ENCODE measurements around the gene EPB41L4A. TPM values are rescaled to one million over a fixed set of nuclear protein-coding genes. Genes with fewer than 3 reads are reported as not detected.
"Not testable (repeated sequence)": the region's sequence is repeated elsewhere in the genome, so short reads cannot be mapped to it uniquely, and the experiment has no call there.

The EPB41L4A gene
- total and polyA plus RNA-seq, 9 donors = 2.7 to 12.3 (median 7.9) TPM

DNA sequence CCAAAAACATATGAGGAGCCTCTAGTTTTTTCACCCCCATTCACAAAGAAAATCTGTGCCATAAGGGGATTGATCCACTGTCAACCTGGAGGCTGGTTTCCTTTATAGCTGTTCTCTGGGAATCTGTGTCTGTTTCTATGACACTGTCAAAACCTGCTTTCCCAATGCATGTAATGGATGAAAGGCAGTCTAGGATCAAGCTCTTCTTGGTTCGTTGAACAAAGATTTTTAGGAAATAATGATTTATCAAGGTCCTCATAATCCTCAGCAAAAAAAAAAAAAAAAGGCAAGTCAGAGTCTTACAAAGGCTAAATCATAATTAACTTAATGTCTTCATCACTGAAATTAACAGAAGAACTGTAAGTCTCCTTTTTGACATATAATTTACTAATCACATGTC lies 16.0 kb downstream of the EPB41L4A start:
- WGBS, 3 donors = 77 to 91% (median 89%) methylated on average over 1 of the region's 1 CpG
- H3K27ac ChIP-seq = no peak overlapping the region
- no peak overlapping the region for H3K4me3 ChIP-seq
- DNase-seq = no peak
- no peaks in the 10 kb centered on the region for H3K36me3 ChIP-seq
- no peaks in the 10 kb centered on the region for H3K9me3 ChIP-seq
- intact Hi-C loops (cut with DNase I) = no loop called here
- TF ChIP-seq CTCF (IDR thresholded peaks at IDR 0.05) (no peak), POLR2A (IDR thresholded peaks at IDR 0.05) (no peak), EP300 (IDR thresholded peaks at IDR 0.05) (no peak)
- H3K4me1 ChIP-seq (ENCODE audit: insufficient read depth) = no peaks in the 10 kb centered on the region
- no peaks in the 10 kb centered on the region for H3K27me3 ChIP-seq

GRCh38 chr5:112401924-112402323 lies 17.2 kb downstream of the EPB41L4A start:
- no peak for DNase-seq
- Histone ChIP-seq H3K4me1 (ENCODE audit: insufficient read depth) (no peaks in the 10 kb centered on the region), H3K36me3 (no peaks in the 10 kb centered on the region), H3K27me3 (no peaks in the 10 kb centered on the region), H3K27ac (no peak overlapping the region), H3K4me3 (no peak overlapping the region), H3K9me3 (no peaks in the 10 kb centered on the region)
- TF ChIP-seq EP300 (IDR thresholded peaks at IDR 0.05) = no peak
- 88 to 95% (median 90%) methylated on average over 5 of the region's 5 CpGs for WGBS, 3 donors
- intact Hi-C loops (cut with DNase I) = no loop called here

DNA sequence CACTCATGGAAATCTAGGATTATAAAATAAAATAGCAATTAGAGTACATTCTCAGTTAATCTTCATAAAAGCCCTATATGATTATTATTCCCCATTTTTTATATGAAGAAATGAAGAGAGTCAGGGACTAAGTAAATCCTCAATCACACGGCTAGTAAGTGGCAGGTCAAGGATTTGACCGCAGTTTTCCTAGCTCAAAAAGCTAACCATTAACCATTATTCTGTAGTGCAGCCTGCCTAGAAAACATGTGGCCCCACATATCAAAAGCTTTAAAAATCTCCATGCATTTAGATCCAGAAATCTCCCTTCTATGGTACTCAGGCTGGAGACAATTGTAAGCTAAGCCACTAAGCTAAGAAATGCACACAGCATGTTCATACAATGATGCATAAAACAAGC lies 21.4 kb downstream of the EPB41L4A start:
- no peaks in the 10 kb centered on the region for H3K36me3 ChIP-seq
- H3K9me3 ChIP-seq = no peaks in the 10 kb centered on the region
- H3K27me3 ChIP-seq = no peaks in the 10 kb centered on the region
- intact Hi-C loops (cut with DNase I) = no loop called here
- TF ChIP-seq EP300 (IDR thresholded peaks at IDR 0.05) = no peak
- no peak for TF ChIP-seq CTCF (IDR thresholded peaks at IDR 0.05)
- TF ChIP-seq POLR2A (IDR thresholded peaks at IDR 0.05) = no peak
- no peak overlapping the region for H3K27ac ChIP-seq
- no peak overlapping the region for H3K4me3 ChIP-seq
- WGBS, 3 donors = 88 to 92% (median 92%) methylated on average over 2 of the region's 2 CpGs
- H3K4me1 ChIP-seq (ENCODE audit: insufficient read depth) = no peaks in the 10 kb centered on the region
- DNase-seq = no peak

DNA sequence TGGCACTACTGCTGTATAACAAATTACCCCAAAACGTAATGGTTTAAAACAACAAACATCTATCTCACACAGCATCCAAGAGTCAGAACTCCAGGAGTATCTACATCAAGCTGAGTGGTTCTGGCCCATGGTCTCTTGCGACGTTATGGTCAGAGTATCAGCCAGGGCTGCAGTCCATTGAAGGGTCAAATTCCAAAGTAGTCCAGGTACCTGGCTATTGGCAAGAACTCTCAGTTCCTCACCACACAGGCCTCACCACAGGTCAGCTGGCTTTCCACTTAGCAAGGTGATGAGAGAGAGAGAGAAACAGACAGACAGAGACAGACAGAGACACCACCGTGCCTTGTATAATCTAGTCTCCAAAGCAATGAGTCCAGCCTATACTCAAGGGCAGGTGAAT lies 22.6 kb downstream of the EPB41L4A start:
- H3K27me3 ChIP-seq = no peaks in the 10 kb centered on the region
- 91 to 97% (median 94%) methylated on average over 4 of the region's 4 CpGs for WGBS, 3 donors
- no peaks in the 10 kb centered on the region for H3K4me1 ChIP-seq (ENCODE audit: insufficient read depth)
- H3K9me3 ChIP-seq = no peaks in the 10 kb centered on the region
- H3K4me3 ChIP-seq = no peak overlapping the region
- no peak overlapping the region for H3K27ac ChIP-seq
- no peaks in the 10 kb centered on the region for H3K36me3 ChIP-seq
- no peak for DNase-seq
- TF ChIP-seq POLR2A (IDR thresholded peaks at IDR 0.05) = no peak
- intact Hi-C loops (cut with DNase I) = no loop called here

- 92 to 96% (median 94%) methylated on average over 4 of the region's 4 CpGs for WGBS, 3 donors
- DNase-seq; H3K4me3 ChIP-seq; H3K9me3 ChIP-seq; H3K27me3 ChIP-seq; H3K27ac ChIP-seq; intact Hi-C loops (cut with DNase I); H3K4me1 ChIP-seq (ENCODE audit: insufficient read depth); H3K36me3 ChIP-seq: not testable (repeated sequence)
Measured at GRCh38 chr5:112395299-112395698, 23.8 kb downstream of the EPB41L4A start.

GRCh38 chr5:112390327-112390726 lies 28.8 kb downstream of the EPB41L4A start:
- Histone ChIP-seq H3K36me3 (no peaks in the 10 kb centered on the region), H3K4me3 (no peak overlapping the region), H3K27ac (no peak overlapping the region), H3K9me3 (no peaks in the 10 kb centered on the region), H3K27me3 (no peaks in the 10 kb centered on the region), H3K4me1 (ENCODE audit: insufficient read depth) (no peaks in the 10 kb centered on the region)
- no peak for DNase-seq
- intact Hi-C loops (cut with DNase I) = no loop called here
- WGBS, 3 donors = 86 to 91% (median 88%) methylated on average over 8 of the region's 8 CpGs
- TF ChIP-seq EP300 (IDR thresholded peaks at IDR 0.05) = no peak
- no peak for TF ChIP-seq CTCF (IDR thresholded peaks at IDR 0.05)
- no peak for TF ChIP-seq POLR2A (IDR thresholded peaks at IDR 0.05)

Measured in ovary (tissue), 9 donors.